HG02642 (cell line): ENCODE data around the gene F2.
A peak's percentile ranks its signal among the peaks of the same experiment; 100 is the strongest.
"Not testable (repeated sequence)": the region's sequence is repeated elsewhere in the genome, so short reads cannot be mapped to it uniquely, and the experiment has no call there.

ENCODE experiments used
- ATAC-seq: cut with Tn5 transposase; IDR thresholded peaks from one replicate; pipeline ENCODE4 v1.9.1; 2021; ENCODE audit warnings: mild to moderate bottlenecking; ENCODE audit not compliant: unreplicated experiment, poor library complexity

F2 gene

GRCh38 chr11:46682773-46683752 is 36.0 kb upstream of the F2 start:
- no peak for ATAC-seq

DNA sequence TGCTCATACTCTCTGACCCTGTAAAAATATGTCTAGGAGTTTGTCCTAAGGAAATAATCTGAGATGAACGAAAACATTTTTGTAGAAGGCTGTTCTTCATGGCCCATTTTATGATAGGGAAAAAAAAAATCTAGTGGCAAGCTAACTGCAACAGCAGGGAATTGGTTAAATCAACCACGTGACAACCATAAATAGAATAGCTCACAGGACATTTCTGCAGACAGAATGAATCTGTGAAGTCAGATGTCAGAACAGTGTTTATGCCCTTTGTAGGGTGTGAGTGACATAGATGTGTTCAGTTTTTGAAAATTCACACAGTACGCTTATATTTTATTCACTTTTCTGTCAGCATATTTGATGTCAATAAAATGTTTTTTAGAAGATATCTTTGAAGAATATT is 34.6 kb upstream of the F2 start:
- ATAC-seq: no peak

- no peak for ATAC-seq
These were observed 31.9 kb upstream of the F2 start for GRCh38 chr11:46686886-46687795.

DNA sequence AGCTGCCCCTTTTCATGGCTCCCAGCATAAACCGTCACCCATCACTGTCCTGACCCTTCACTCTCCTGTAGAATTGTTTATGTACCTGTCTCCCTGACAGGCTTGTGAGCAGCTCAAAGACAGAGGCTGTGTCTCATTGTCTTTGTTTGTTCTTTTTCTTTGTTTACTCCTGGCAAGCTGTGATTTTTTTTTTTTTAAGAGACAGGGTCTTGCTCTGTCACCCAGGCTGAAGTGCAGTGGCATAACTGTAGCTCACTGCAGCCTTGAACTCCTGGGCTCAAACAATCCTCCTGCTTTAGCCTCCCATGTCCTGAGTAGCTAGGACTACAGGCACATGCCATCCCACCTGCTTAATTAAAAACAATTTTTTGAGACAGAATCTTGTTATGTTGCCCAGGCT is 28.3 kb upstream of the F2 start:
- ATAC-seq: no peak

GRCh38 chr11:46692450-46692849 is 26.6 kb upstream of the F2 start:
- no peak for ATAC-seq

DNA sequence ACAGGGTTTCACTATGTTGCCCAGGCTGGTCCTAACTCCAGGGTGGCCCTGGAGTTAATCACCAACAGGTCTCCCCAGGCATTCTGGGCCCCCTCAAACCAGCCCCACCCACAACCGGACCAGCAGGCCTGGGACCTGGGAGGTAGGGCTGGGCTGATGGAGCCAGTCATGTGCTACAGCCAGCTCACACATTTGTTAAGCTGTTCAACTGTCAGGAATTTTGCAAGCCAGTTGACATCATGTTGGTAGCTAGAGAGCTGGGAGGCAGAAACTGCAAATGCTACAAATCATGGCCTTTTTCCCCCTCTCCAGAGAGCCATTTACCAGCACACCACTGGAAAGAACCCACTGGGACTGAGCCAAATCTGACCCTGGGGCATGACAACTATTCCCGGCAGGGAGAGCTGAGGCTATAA is 25.4 kb upstream of the F2 start:
- no peak for ATAC-seq

- no peak for ATAC-seq
These were observed 24.9 kb upstream of the F2 start for GRCh38 chr11:46694072-46694471.

DNA sequence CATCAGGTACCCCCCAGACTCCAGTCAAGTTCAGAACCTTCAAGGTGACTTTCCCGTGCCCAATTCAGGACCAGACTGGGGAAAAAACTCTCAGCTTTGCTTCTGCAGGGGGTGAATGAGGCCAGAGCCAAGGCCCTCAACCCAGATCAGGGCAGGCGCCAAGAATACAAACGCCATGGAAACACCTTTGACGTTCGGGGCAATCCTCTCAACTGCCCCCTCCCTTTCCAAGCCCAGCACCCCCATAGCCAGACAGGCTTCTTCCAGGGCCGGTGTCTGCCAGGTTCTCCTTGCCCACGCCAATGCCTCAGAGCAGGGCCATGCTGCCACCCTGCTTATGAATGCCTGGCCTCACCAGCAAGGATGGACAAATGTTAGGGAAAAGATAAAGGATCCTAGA is 24.4 kb upstream of the F2 start:
- ATAC-seq: no peak

GRCh38 chr11:46695345-46696211 is 23.4 kb upstream of the F2 start:
- ATAC-seq: no peak

DNA sequence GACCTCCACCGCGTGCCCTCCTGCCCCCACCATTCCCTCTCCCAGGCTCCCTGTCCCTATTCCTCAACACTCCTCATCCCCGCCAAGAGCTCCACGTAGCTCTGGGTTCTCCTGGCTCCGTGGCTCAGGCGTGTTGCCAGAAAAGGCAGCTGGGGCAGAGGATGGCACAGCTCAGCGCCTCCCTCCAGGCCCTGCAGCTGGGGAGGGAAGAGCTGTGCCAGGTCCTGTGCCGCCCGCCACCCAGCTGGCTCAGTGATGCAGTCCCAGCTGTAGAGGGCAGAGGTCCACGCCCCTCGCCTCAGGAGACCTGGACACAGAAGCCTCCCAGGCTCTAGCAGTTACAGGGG is 22.8 kb upstream of the F2 start:
- ATAC-seq: no peak

- ATAC-seq: no peak
These were observed 21.7 kb upstream of the F2 start for GRCh38 chr11:46697303-46697702.

- ATAC-seq: no peak
These were observed 21.3 kb upstream of the F2 start for GRCh38 chr11:46697723-46698122.

GRCh38 chr11:46698597-46698996 is 20.4 kb upstream of the F2 start:
- ATAC-seq: no peak

DNA sequence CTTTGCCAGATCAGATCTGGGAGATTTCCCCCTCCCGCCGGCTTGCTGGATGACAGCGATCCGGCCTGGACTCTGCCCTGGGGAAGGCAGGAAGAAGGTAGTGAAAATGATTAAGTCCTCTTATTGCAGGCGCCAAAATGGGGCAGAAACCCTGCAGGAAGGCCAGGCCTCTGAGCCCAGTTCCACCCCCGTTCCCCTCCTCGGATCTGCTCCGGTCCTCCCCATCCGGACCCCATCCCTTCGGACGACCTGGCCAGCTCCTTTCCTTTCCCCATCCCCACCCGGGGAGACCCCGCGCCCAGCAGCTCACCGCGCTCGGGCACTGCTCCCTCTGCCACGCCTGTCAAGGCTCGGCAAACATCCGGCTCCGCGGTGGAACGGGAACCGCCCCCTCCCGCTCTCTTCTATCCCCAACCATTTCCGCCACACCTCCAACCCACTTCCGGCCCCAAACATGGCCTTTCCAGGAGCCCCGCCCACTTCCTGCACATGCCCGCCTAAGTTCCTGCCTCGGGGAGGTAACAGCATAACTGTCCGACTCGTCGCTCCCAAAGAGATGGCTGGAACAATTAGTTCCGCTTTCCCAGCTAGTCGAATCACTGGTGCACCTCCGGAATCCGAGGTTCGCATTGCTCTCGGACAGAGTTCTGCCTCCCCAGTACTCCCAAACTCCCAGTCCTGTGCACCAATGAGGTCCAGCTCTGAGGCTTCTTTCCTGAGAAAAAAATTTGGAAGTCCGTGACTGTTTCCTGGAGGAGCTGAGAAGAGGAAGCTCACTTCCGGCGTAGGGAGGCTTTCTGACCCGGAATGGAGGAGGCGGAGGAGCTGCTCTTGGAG is 18.6 kb upstream of the F2 start, which contains the start of the genes ARHGAP1 and ZNF408:
Gene ARHGAP1 (minus strand): TSS at position 379 of the 837 bp plus-strand sequence. CDS start 4,512 bp downstream, outside the sequence.
Gene ZNF408 (plus strand): TSS at position 791 of the 837 bp plus-strand sequence. CDS start 17 bp downstream, at position 808.
- ATAC-seq: peak; percentile 91

DNA sequence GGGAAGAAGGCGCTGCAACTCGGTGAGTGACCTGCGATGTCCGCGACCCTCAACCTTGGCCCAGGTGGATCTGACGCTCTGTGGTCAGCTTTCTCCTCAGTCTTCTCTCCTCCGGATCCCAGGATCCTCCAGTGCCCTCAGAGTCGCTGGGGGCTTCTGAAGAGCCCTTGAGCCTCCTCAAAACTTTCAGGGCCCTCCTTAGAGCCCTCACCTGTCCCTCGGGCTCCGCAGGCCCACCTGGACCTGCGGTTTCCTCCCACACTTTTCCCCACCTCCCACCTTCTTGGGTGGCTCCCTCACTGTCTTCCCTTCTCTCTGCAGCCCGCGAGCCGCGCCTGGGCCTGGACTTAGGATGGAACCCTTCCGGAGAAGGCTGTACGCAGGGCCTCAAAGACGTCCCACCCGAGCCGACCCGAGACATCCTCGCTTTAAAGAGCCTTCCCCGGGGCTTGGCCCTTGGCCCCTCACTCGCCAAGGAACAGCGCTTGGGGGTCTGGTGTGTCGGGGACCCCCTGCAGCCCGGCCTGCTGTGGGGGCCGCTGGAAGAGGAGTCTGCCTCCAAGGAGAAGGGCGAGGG is 17.8 kb upstream of the F2 start:
- no peak for ATAC-seq

DNA sequence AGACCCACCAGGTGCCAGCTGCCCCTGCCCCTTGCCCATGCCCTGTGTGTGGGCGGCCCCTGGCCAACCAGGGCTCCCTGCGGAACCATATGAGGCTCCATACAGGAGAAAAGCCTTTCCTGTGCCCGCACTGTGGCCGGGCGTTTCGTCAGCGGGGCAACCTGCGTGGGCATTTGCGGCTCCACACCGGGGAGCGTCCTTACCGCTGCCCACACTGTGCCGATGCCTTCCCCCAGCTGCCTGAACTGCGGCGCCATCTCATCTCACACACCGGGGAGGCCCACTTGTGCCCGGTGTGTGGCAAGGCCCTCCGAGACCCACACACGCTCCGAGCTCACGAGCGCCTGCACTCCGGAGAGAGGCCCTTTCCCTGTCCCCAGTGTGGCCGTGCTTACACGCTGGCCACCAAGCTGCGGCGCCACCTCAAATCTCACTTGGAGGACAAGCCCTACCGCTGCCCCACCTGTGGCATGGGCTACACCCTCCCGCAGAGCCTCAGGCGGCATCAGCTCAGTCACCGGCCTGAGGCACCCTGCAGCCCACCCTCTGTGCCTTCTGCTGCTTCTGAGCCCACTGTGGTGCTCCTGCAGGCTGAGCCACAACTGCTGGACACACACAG is 13.8 kb upstream of the F2 start:
- no peak for ATAC-seq

- no peak for ATAC-seq
These were observed 12.1 kb upstream of the F2 start for GRCh38 chr11:46706886-46707285.

GRCh38 chr11:46709351-46709750 is 9.7 kb upstream of the F2 start:
- not testable (repeated sequence) for ATAC-seq
